ENCODE results near the gene IL33.

IL33 gene

DNA sequence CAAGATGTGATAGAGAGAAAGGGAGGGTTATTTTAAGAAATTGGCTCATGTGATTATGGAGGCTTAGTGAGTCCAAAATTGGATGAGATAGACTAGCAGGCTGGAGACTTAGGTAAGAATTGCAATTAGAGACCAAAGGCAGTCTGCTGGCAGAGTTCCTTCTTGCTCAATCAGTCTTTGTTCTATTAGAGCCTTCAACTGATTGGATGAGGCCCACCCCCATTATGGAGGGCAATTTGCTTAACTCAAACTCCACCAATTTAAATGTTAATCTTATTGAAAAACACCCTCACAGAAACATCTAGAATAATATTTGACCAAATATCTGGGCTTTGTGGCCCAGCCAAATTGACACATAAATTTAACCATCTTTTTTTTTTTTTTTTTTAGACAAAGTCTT, 88.6 kb downstream of the IL33 start:
- no peak for DNase-seq (ENCODE audit: low read depth)

DNA sequence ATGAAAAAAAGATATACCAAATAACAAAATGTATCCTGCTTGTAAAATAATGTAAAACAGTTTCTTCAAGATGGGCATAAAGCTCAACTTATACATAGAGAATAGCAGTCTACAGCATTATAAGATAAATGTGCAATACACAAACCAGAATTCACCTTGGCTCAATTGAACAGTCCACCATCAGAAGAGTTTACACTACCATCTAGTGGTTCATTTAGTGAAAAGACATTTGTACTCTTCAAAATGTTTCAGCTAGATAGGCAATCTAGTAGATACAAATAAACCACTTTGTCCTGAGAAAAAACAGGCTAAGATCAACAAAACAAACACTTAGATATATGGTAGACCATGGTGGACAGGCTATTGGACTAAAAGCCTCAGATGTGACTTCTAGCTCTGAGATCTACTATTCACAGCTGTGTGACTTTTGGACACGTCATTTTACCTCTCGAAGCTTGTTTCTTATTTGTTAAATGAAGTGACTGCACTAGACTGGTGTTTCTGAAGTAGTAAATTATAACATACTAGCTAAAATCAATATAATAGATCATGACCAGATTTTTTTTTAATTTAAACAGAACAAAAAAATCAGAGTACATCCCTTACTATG, 90.5 kb downstream of the IL33 start:
- peak; percentile 32 for DNase-seq (ENCODE audit: low read depth)
